ENCODE measurements around the gene NRP1. TPM values are rescaled to one million over a fixed set of nuclear protein-coding genes. Genes with fewer than 3 reads are reported as not detected.

Gene NRP1
- polyA plus RNA-seq, 3 donors = 1.1 to 1.7 (median 1.3) TPM

- Histone ChIP-seq H3K4me1 (ENCODE audit: control insufficient read depth in 1 of 2, insufficient read depth in 2 of 2, low read length in 2 of 2) (no peaks in the 10 kb centered on the region), H2AFZ (ENCODE audit: insufficient read depth, low read depth, low read length, poor library complexity, severe bottlenecking) (no peak overlapping the region), H3K9me3 (replicated peaks in 1 of 2; ENCODE audit: control insufficient read depth in 1 of 2, insufficient read depth in 1 of 2, low read length in 2 of 2) (no peaks in the 10 kb centered on the region), H3K27me3 (ENCODE audit: control insufficient read depth in 2 of 2, insufficient read depth in 2 of 2, low read length in 2 of 2) (no peaks in the 10 kb centered on the region), H3K79me2 (ENCODE audit: insufficient read depth, low read length) (no peaks in the 10 kb centered on the region), H3K36me3 (replicated peaks in 1 of 2; ENCODE audit: control insufficient read depth in 1 of 2, insufficient read depth in 2 of 2, low read length in 2 of 2) (no peaks in the 10 kb centered on the region), H3K27ac (ENCODE audit: low read depth in 1 of 2, low read length in 2 of 2) (no peak overlapping the region), H3K9ac (ENCODE audit: insufficient read depth, low read length, poor library complexity, severe bottlenecking) (no peak overlapping the region), H3K4me3 (replicated peaks in 1 of 3; ENCODE audit: low read depth in 2 of 3, low read length in 3 of 3) (no peak overlapping the region), H3K4me2 (replicated peaks; ENCODE audit: extremely low read depth, low read length, poor library complexity, severe bottlenecking) (no peak overlapping the region), H4K20me1 (ENCODE audit: insufficient read depth, low read length) (no peaks in the 10 kb centered on the region)
- 100% methylated on average over 2 of the region's 5 CpGs for WGBS (ENCODE audit: insufficient coverage)
- Mint-ChIP-seq H3K27ac (no peak overlapping the region), H3K27me3 (ENCODE audit: low read depth in 3 of 3) (peaks cover 1 to 20% (median 10%) of the 10 kb centered on the region in 3 donors), H3K4me3 (no peak overlapping the region), H3K9me3 (no peaks in the 10 kb centered on the region), H3K4me1 (no peaks in the 10 kb centered on the region), H3K36me3 (no peaks in the 10 kb centered on the region)
- intact Hi-C loops (cut with micrococcal nuclease) = no loop called here
- no peak for TF ChIP-seq CTCF (IDR thresholded peaks at IDR 0.05)
- no peak for DNase-seq
These were observed 134.7 kb downstream of the NRP1 start for GRCh38 chr10:33199731-33200232.

GRCh38 chr10:33198610-33199009 lies 135.9 kb downstream of the NRP1 start:
- no peaks in the 10 kb centered on the region for H3K36me3 ChIP-seq (replicated peaks in 1 of 2; ENCODE audit: control insufficient read depth in 1 of 2, insufficient read depth in 2 of 2, low read length in 2 of 2)
- H3K4me3 ChIP-seq (replicated peaks in 1 of 3; ENCODE audit: low read depth in 2 of 3, low read length in 3 of 3) = no peak overlapping the region
- no peak for TF ChIP-seq CTCF (IDR thresholded peaks at IDR 0.05)
- no peak overlapping the region for H3K4me2 ChIP-seq (replicated peaks; ENCODE audit: extremely low read depth, low read length, poor library complexity, severe bottlenecking)
- intact Hi-C loops (cut with micrococcal nuclease) = no loop called here
- H3K4me1 ChIP-seq (ENCODE audit: control insufficient read depth in 1 of 2, insufficient read depth in 2 of 2, low read length in 2 of 2) = peaks cover 9% of the 10 kb centered on the region in 2 donors
- H3K9ac ChIP-seq (ENCODE audit: insufficient read depth, low read length, poor library complexity, severe bottlenecking) = no peak overlapping the region
- Mint-ChIP-seq H3K4me3 (no peak overlapping the region), H3K4me1 (peaks cover 7% of the 10 kb centered on the region), H3K27ac (no peak overlapping the region), H3K9me3 (no peaks in the 10 kb centered on the region), H3K27me3 (ENCODE audit: low read depth in 3 of 3) (peaks cover 1 to 20% (median 10%) of the 10 kb centered on the region in 3 donors), H3K36me3 (no peaks in the 10 kb centered on the region)
- H3K79me2 ChIP-seq (ENCODE audit: insufficient read depth, low read length) = no peaks in the 10 kb centered on the region
- H2AFZ ChIP-seq (ENCODE audit: insufficient read depth, low read depth, low read length, poor library complexity, severe bottlenecking) = no peak overlapping the region
- H3K9me3 ChIP-seq (replicated peaks in 1 of 2; ENCODE audit: control insufficient read depth in 1 of 2, insufficient read depth in 1 of 2, low read length in 2 of 2) = no peaks in the 10 kb centered on the region
- no peak overlapping the region for H3K27ac ChIP-seq (ENCODE audit: low read depth in 1 of 2, low read length in 2 of 2)
- WGBS (ENCODE audit: insufficient coverage) = no CpG with 5 or more reads among the region's 2 CpGs
- DNase-seq = no peak
- no peaks in the 10 kb centered on the region for H3K27me3 ChIP-seq (ENCODE audit: control insufficient read depth in 2 of 2, insufficient read depth in 2 of 2, low read length in 2 of 2)
- H4K20me1 ChIP-seq (ENCODE audit: insufficient read depth, low read length) = no peaks in the 10 kb centered on the region
